Activated naive CD8-positive, alpha-beta T cell treated with anti-CD3 and anti-CD28 coated beads, Interleukin-2, amount 50 U/mL, for 16 hours (primary cell): ENCODE data around the gene PDZD7.

Experiments used
- DNase-seq: peaks from one replicate; pipeline ENCODE4 v3.0.0-alpha.2; 2020; ENCODE audit warnings: low read depth, low spot score

PDZD7 gene

GRCh38 chr10:101019440-101019703 lies 11.6 kb downstream of the PDZD7 start:
- DNase-seq: no peak

GRCh38 chr10:101018600-101019439 lies 12.1 kb downstream of the PDZD7 start:
- DNase-seq: peak; percentile 35

GRCh38 chr10:101018118-101018599 lies 12.8 kb downstream of the PDZD7 start:
- DNase-seq: no peak

- no peak for DNase-seq
Measured at GRCh38 chr10:101016814-101017213, 14.1 kb downstream of the PDZD7 start.

- no peak for DNase-seq
Measured at GRCh38 chr10:101015582-101015973, 15.4 kb downstream of the PDZD7 start.

GRCh38 chr10:101014966-101015581 lies 15.9 kb downstream of the PDZD7 start:
- DNase-seq: no peak

GRCh38 chr10:101014230-101014884 lies 16.6 kb downstream of the PDZD7 start:
- peak; percentile 43 for DNase-seq

- DNase-seq: no peak
Measured at GRCh38 chr10:101013365-101013825, 17.5 kb downstream of the PDZD7 start.

- peak; percentile 61 for DNase-seq
Measured at GRCh38 chr10:101012525-101013364, 18.2 kb downstream of the PDZD7 start.

GRCh38 chr10:101011517-101012423 lies 19.2 kb downstream of the PDZD7 start:
- no peak for DNase-seq

GRCh38 chr10:101010329-101010728 lies 20.6 kb downstream of the PDZD7 start:
- no peak for DNase-seq

- no peak for DNase-seq
Measured at GRCh38 chr10:101008823-101009423, 22.0 kb downstream of the PDZD7 start.

GRCh38 chr10:101007915-101008822 lies 22.8 kb downstream of the PDZD7 start:
- DNase-seq: no peak

- no peak for DNase-seq
Measured at GRCh38 chr10:101007099-101007711, 23.7 kb downstream of the PDZD7 start.

- no peak for DNase-seq
Measured at GRCh38 chr10:101006593-101007098, 24.3 kb downstream of the PDZD7 start.

- no peak for DNase-seq
Measured at GRCh38 chr10:101005869-101006567, 24.9 kb downstream of the PDZD7 start.

GRCh38 chr10:101005361-101005760 lies 25.6 kb downstream of the PDZD7 start:
- no peak for DNase-seq

GRCh38 chr10:101003639-101004206 lies 27.2 kb downstream of the PDZD7 start:
- no peak for DNase-seq
